Anterior cingulate cortex (tissue), 58 donors: ENCODE measurements around the gene MYO1C.
"Not testable (repeated sequence)": the region's sequence is repeated elsewhere in the genome, so short reads cannot be mapped to it uniquely, and the experiment has no call there.

Source experiments
- DNase-seq, 58 donors: peaks; one replicate each; lab custom pipeline; 2025; lab: John Stamatoyannopoulos, UW

MYO1C gene

GRCh38 chr17:1508709-1509108, 16.2 kb upstream of the MYO1C start:
- DNase-seq: not testable (repeated sequence)

- DNase-seq: no peak
Observed at GRCh38 chr17:1506649-1507267, 14.3 kb upstream of the MYO1C start.

GRCh38 chr17:1505586-1505985, 13.1 kb upstream of the MYO1C start:
- no peak for DNase-seq

- DNase-seq: no peak
Observed at GRCh38 chr17:1504866-1505265, 12.4 kb upstream of the MYO1C start.

GRCh38 chr17:1503699-1504098, 11.2 kb upstream of the MYO1C start:
- DNase-seq: no peak

- DNase-seq: no peak
Observed at GRCh38 chr17:1498869-1499268, 6.4 kb upstream of the MYO1C start.

GRCh38 chr17:1498233-1498632, 5.7 kb upstream of the MYO1C start:
- no peak for DNase-seq

- no peak for DNase-seq
Observed at GRCh38 chr17:1497831-1498230, 5.3 kb upstream of the MYO1C start.

- no peak for DNase-seq
Observed at GRCh38 chr17:1496869-1497268, 4.4 kb upstream of the MYO1C start.

- DNase-seq: peak in 1 of 58 donors; percentile 18
Observed at GRCh38 chr17:1495265-1495989, 2.9 kb upstream of the MYO1C start.

- DNase-seq: no peak
Observed at GRCh38 chr17:1494736-1495253, 2.3 kb upstream of the MYO1C start.

- no peak for DNase-seq
Observed at GRCh38 chr17:1494203-1494602, 1.7 kb upstream of the MYO1C start.

- DNase-seq: no peak
Observed at GRCh38 chr17:1493291-1493980, 950 bp upstream of the MYO1C start.

GRCh38 chr17:1491443-1492248, 840 bp downstream of the MYO1C start:
- DNase-seq: peak in 9 of 58 donors; percentile 11 to 52 (median 27)

GRCh38 chr17:1490643-1491442, 1.6 kb downstream of the MYO1C start:
- peak in 18 of 58 donors; percentile 11 to 52 (median 30) for DNase-seq

GRCh38 chr17:1488826-1489270, 3.6 kb downstream of the MYO1C start:
- DNase-seq: no peak

GRCh38 chr17:1487939-1488825, 4.3 kb downstream of the MYO1C start:
- DNase-seq: peak in 53 of 58 donors; percentile 18 to 82 (median 62)
